HEK293 (cell line): ENCODE measurements around the gene SLC6A9.

Source experiments
- CTCF ChIA-PET: fragments of 350-600 bp; formaldehyde crosslinking; extraction: SDS; loops from one replicate; lab custom pipeline; 2021; ENCODE audit warnings: antibody characterized with exemption; lab: Yijun Ruan, JAX
- POLR2A ChIA-PET: fragments of 300-600 bp; formaldehyde crosslinking; extraction: SDS; loops from one replicate; lab custom pipeline; 2020; ENCODE audit warnings: antibody characterized with exemption, inconsistent platforms; lab: Yijun Ruan, JAX
- H3K27ac ChIP-seq: fragments of 200-500 bp; sonication (Bioruptor generic); 2 replicates; pipeline ENCODE4 v1.5.1; 2014; ENCODE audit warnings: low read depth, low read length, control low read depth, inconsistent platforms; ENCODE audit errors: extremely low read depth
- H3K36me3 ChIP-seq, 2 experiments: fragments of 200-500 bp in 1 of 2; sonication (Bioruptor generic) in 1 of 2; 1 replicate in 1 of 2; 2 replicates in 1 of 2; pipeline ENCODE4 v1.5.1; 2014 to 2017; ENCODE audit warnings: inconsistent platforms in 2 of 2, low read length in 2 of 2; ENCODE audit not compliant: control insufficient read depth in 2 of 2, insufficient read depth in 1 of 2
- H3K4me1 ChIP-seq: fragments of 200-500 bp; sonication (Bioruptor generic); 2 replicates; pipeline ENCODE4 v1.5.1; 2014; ENCODE audit warnings: mild to moderate bottlenecking, low read length, inconsistent platforms; ENCODE audit not compliant: control insufficient read depth, insufficient read depth
- H3K4me3 ChIP-seq: 2 replicates; pipeline ENCODE4 v1.5.1; 2011; ENCODE audit warnings: low read depth, mild to moderate bottlenecking, control low read depth, low read length, moderate library complexity
- H3K9me3 ChIP-seq: fragments of 200-500 bp; sonication (Bioruptor generic); 2 replicates; pipeline ENCODE4 v1.5.1; 2014; ENCODE audit warnings: low read depth, low read length, inconsistent platforms; ENCODE audit not compliant: control insufficient read depth, insufficient read depth
- KLF7 ChIP-seq: fragments of 450-650 bp; formaldehyde crosslinking; IDR thresholded peaks from 2 replicates; pipeline ENCODE4 v1.5.1; 2016; ENCODE audit warnings: missing biosample characterization, missing genetic modification characterization, borderline replicate concordance
- KLF9 ChIP-seq: fragments of 450-650 bp; formaldehyde crosslinking; IDR thresholded peaks from 2 replicates; pipeline ENCODE4 v1.5.1; 2016; ENCODE audit warnings: missing biosample characterization, missing genetic modification characterization, low read depth
- MEIS1 ChIP-seq: sonication (generic); formaldehyde crosslinking; IDR thresholded peaks from 2 replicates; pipeline ENCODE4 v1.8.1; 2022; ENCODE audit warnings: missing genetic modification reagents, mild to moderate bottlenecking, borderline replicate concordance
- RBAK ChIP-seq: fragments of 450-650 bp; formaldehyde crosslinking; IDR thresholded peaks from 2 replicates; pipeline ENCODE4 v1.5.1; 2016; ENCODE audit warnings: missing biosample characterization, missing genetic modification characterization
- SP3 ChIP-seq: fragments of 450-650 bp; formaldehyde crosslinking; IDR thresholded peaks from 2 replicates; pipeline ENCODE4 v1.5.1; 2016; ENCODE audit warnings: missing biosample characterization, missing genetic modification characterization
- YY1 ChIP-seq: fragments of 450-650 bp; formaldehyde crosslinking; IDR thresholded peaks from 2 replicates; pipeline ENCODE4 v1.5.1; 2018; ENCODE audit warnings: missing biosample characterization, missing genetic modification characterization
- ZBTB7A ChIP-seq: fragments of 450-650 bp; formaldehyde crosslinking; IDR thresholded peaks from 2 replicates; pipeline ENCODE4 v1.5.1; 2016; ENCODE audit warnings: low read depth, missing biosample characterization, missing genetic modification characterization
- ZNF157 ChIP-seq: fragments of 450-650 bp; formaldehyde crosslinking; IDR thresholded peaks from 2 replicates; pipeline ENCODE4 v1.5.1; 2016; ENCODE audit warnings: missing biosample characterization, missing genetic modification characterization
- ZNF169 ChIP-seq: fragments of 450-650 bp; formaldehyde crosslinking; IDR thresholded peaks from 2 replicates; pipeline ENCODE4 v1.5.1; 2016; ENCODE audit warnings: missing biosample characterization, missing genetic modification characterization
- ZNF175 ChIP-seq: fragments of 450-650 bp; formaldehyde crosslinking; IDR thresholded peaks from 2 replicates; pipeline ENCODE4 v1.5.1; 2016; ENCODE audit warnings: missing biosample characterization, missing genetic modification characterization
- ZNF19 ChIP-seq: fragments of 450-650 bp; formaldehyde crosslinking; IDR thresholded peaks from 2 replicates; pipeline ENCODE4; 2016; ENCODE audit warnings: missing biosample characterization, missing genetic modification characterization, low read depth
- ZNF239 ChIP-seq: fragments of 450-650 bp; formaldehyde crosslinking; IDR thresholded peaks from 2 replicates; pipeline ENCODE4 v1.5.1; 2016; ENCODE audit warnings: missing biosample characterization, missing genetic modification characterization
- ZNF292 ChIP-seq: fragments of 450-650 bp; formaldehyde crosslinking; IDR thresholded peaks from 2 replicates; pipeline ENCODE4 v1.5.1; 2016; ENCODE audit warnings: low read depth, missing biosample characterization, missing genetic modification characterization, borderline replicate concordance
- ZNF311 ChIP-seq: fragments of 450-650 bp; formaldehyde crosslinking; IDR thresholded peaks from 2 replicates; pipeline ENCODE4 v1.5.1; 2017; ENCODE audit warnings: missing biosample characterization, missing genetic modification characterization, borderline replicate concordance
- ZNF416 ChIP-seq: fragments of 450-650 bp; formaldehyde crosslinking; IDR thresholded peaks from 2 replicates; pipeline ENCODE4 v1.5.1; 2016; ENCODE audit warnings: missing biosample characterization, missing genetic modification characterization
- ZNF426 ChIP-seq: fragments of 450-650 bp; formaldehyde crosslinking; IDR thresholded peaks from 2 replicates; pipeline ENCODE4 v1.5.1; 2017; ENCODE audit warnings: missing biosample characterization, missing genetic modification characterization, mild to moderate bottlenecking, inconsistent platforms, moderate library complexity
- ZNF521 ChIP-seq: fragments of 450-650 bp; formaldehyde crosslinking; IDR thresholded peaks from 2 replicates; pipeline ENCODE4 v1.5.1; 2017; ENCODE audit warnings: missing biosample characterization, mild to moderate bottlenecking, missing genetic modification characterization
- ZNF561 ChIP-seq: fragments of 450-650 bp; IDR thresholded peaks from 2 replicates; pipeline ENCODE4 v1.5.1; 2018; ENCODE audit warnings: missing biosample characterization, missing genetic modification characterization, borderline replicate concordance
- ZNF571 ChIP-seq: fragments of 450-650 bp; formaldehyde crosslinking; IDR thresholded peaks from 2 replicates; pipeline ENCODE4 v1.5.0; 2017; ENCODE audit warnings: missing biosample characterization, missing genetic modification characterization
- ZNF624 ChIP-seq: fragments of 450-650 bp; formaldehyde crosslinking; IDR thresholded peaks from 2 replicates; pipeline ENCODE4 v1.5.1; 2017; ENCODE audit warnings: missing biosample characterization, missing genetic modification characterization
- ZSCAN30 ChIP-seq: fragments of 450-650 bp; IDR thresholded peaks from 2 replicates; pipeline ENCODE4 v1.5.1; 2018; ENCODE audit warnings: missing biosample characterization, mild to moderate bottlenecking, missing genetic modification characterization, moderate library complexity
- TF ChIP-seq, protein P1 (sequence below): fragments of 450-650 bp; formaldehyde crosslinking; IDR thresholded peaks from 2 replicates; pipeline ENCODE4 v1.5.1; 2016; ENCODE audit warnings: missing biosample characterization, missing genetic modification characterization
- TF ChIP-seq, protein P2 (sequence below): fragments of 450-650 bp; formaldehyde crosslinking; IDR thresholded peaks from 2 replicates; pipeline ENCODE4 v1.5.1; 2016; ENCODE audit warnings: missing biosample characterization, missing genetic modification characterization
- TF ChIP-seq, protein P3 (sequence below): fragments of 450-650 bp; formaldehyde crosslinking; IDR thresholded peaks from 2 replicates; pipeline ENCODE4 v1.5.1; 2016; ENCODE audit warnings: missing biosample characterization, missing genetic modification characterization
- TF ChIP-seq, protein P4 (sequence below): fragments of 450-650 bp; formaldehyde crosslinking; IDR thresholded peaks from 2 replicates; pipeline ENCODE4 v1.5.1; 2016; ENCODE audit warnings: missing biosample characterization, missing genetic modification characterization
- TF ChIP-seq, protein P5 (sequence below): fragments of 450-650 bp; formaldehyde crosslinking; IDR thresholded peaks from 2 replicates; pipeline ENCODE4 v1.5.1; 2016; ENCODE audit warnings: missing biosample characterization, missing genetic modification characterization

The SLC6A9 gene

DNA sequence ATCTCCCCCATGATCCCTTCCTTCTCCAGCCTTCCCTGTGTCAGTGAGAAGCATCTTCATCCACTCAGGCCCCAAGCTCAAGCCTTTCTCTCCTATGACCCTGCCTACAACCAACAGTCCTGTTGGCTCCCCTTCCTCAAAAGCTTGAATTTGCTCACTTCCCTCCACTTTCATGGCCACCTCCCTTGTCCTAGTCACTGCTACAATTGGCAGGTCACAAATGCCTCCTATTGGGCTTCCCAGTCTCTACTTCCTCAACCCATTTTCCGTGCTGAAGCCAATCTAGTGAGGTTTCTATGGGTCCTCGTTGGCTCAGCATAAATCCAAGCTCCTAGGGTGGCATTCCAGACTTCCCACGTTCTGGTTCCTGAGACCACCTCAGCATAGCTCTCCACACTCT lies 40.2 kb upstream of the SLC6A9 start:
- Histone ChIP-seq H3K4me1 (no peaks in the 10 kb centered on the region), H3K36me3 (no peaks in the 10 kb centered on the region), H3K9me3 (no peaks in the 10 kb centered on the region), H3K4me3 (no peak overlapping the region), H3K27ac (no peak overlapping the region)
- POLR2A ChIA-PET: no interaction called here
- TF ChIP-seq, protein P1, sequence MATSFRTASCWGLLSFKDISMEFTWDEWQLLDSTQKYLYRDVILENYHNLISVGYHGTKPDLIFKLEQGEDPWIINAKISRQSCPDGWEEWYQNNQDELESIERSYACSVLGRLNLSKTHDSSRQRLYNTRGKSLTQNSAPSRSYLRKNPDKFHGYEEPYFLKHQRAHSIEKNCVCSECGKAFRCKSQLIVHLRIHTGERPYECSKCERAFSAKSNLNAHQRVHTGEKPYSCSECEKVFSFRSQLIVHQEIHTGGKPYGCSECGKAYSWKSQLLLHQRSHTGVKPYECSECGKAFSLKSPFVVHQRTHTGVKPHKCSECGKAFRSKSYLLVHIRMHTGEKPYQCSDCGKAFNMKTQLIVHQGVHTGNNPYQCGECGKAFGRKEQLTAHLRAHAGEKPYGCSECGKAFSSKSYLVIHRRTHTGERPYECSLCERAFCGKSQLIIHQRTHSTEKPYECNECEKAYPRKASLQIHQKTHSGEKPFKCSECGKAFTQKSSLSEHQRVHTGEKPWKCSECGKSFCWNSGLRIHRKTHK (tag by site-specific recombination): no peak
- TF ChIP-seq ZNF416 (tag by site-specific recombination) (no peak), YY1 (no peak), SP3 (tag by site-specific recombination) (no peak), ZNF157 (tag by site-specific recombination) (no peak), ZNF521 (tag by site-specific recombination) (no peak), ZBTB7A (tag by site-specific recombination) (no peak), RBAK (tag by site-specific recombination) (no peak), ZNF561 (tag by site-specific recombination) (no peak), ZNF571 (no peak), ZNF239 (tag by site-specific recombination) (no peak)
- TF ChIP-seq, protein P2, sequence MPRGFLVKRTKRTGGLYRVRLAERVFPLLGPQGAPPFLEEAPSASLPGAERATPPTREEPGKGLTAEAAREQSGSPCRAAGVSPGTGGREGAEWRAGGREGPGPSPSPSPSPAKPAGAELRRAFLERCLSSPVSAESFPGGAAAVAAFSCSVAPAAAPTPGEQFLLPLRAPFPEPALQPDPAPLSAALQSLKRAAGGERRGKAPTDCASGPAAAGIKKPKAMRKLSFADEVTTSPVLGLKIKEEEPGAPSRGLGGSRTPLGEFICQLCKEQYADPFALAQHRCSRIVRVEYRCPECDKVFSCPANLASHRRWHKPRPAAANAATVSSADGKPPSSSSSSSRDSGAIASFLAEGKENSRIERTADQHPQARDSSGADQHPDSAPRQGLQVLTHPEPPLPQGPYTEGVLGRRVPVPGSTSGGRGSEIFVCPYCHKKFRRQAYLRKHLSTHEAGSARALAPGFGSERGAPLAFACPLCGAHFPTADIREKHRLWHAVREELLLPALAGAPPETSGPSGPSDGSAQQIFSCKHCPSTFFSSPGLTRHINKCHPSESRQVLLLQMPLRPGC (tag by site-specific recombination): no peak
- TF ChIP-seq, protein P3, sequence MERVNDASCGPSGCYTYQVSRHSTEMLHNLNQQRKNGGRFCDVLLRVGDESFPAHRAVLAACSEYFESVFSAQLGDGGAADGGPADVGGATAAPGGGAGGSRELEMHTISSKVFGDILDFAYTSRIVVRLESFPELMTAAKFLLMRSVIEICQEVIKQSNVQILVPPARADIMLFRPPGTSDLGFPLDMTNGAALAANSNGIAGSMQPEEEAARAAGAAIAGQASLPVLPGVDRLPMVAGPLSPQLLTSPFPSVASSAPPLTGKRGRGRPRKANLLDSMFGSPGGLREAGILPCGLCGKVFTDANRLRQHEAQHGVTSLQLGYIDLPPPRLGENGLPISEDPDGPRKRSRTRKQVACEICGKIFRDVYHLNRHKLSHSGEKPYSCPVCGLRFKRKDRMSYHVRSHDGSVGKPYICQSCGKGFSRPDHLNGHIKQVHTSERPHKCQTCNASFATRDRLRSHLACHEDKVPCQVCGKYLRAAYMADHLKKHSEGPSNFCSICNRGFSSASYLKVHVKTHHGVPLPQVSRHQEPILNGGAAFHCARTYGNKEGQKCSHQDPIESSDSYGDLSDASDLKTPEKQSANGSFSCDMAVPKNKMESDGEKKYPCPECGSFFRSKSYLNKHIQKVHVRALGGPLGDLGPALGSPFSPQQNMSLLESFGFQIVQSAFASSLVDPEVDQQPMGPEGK (tag by site-specific recombination): no peak
- CTCF ChIA-PET: interaction anchor here (1.2 kb wide), 1 partner anchor 23 kb away, joined by 10 read pairs; no protein-coding TSS in a partner anchor

DNA sequence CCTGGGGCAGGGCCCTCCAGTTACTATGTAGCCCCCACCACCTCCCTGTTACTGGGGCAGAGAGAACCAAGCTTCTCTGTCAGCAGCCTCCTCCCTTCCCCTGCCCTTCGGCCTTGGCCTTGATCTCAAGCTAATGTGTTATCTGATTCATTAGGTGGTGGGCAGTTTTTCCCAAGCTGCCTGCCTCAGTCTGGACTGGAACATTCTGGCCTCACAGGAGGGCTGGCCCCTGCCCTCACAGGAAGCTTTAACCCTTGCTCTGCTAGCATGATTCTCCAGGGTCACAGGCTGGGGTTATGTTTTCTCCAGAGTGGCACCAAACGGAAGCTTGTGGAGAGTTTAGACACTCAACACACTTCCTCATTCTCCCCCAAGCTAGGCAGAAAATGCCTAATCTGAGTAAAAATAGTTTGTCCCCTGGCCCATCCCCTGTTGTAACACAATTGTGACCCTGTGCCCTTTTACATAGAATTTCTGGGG lies 37.2 kb upstream of the SLC6A9 start:
- Histone ChIP-seq H3K4me3 (no peak overlapping the region), H3K27ac (no peak overlapping the region), H3K4me1 (no peaks in the 10 kb centered on the region), H3K36me3 (no peaks in the 10 kb centered on the region), H3K9me3 (no peaks in the 10 kb centered on the region)
- ChIA-PET POLR2A (no interaction called here), CTCF (interaction anchor here (0.6 to 0.9 kb wide), 3 partner anchors 39 to 526 kb away, joined by 4 read pairs; no protein-coding TSS in a partner anchor)
- TF ChIP-seq ZNF157 (tag by site-specific recombination): no peak
- TF ChIP-seq, protein P4, sequence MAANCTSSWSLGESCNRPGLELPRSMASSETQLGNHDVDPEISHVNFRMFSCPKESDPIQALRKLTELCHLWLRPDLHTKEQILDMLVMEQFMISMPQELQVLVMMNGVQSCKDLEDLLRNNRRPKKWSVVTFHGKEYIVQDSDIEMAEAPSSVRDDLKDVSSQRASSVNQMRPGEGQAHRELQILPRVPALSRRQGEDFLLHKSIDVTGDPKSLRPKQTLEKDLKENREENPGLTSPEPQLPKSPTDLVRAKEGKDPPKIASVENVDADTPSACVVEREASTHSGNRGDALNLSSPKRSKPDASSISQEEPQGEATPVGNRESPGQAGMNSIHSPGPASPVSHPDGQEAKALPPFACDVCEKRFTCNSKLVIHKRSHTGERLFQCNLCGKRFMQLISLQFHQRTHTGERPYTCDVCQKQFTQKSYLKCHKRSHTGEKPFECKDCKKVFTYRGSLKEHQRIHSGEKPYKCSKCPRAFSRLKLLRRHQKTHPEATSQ (tag by site-specific recombination): no peak
- TF ChIP-seq ZNF169 (tag by site-specific recombination): no peak
- no peak for TF ChIP-seq ZNF426 (tag by site-specific recombination)
- TF ChIP-seq ZNF19 (tag by site-specific recombination): no peak
- no peak for TF ChIP-seq ZSCAN30 (tag by site-specific recombination)
- no peak for TF ChIP-seq ZNF311 (tag by site-specific recombination)
- TF ChIP-seq MEIS1 (CRISPR knock-in tag): no peak
- no peak for TF ChIP-seq ZNF175 (tag by site-specific recombination)
- TF ChIP-seq, protein P5, sequence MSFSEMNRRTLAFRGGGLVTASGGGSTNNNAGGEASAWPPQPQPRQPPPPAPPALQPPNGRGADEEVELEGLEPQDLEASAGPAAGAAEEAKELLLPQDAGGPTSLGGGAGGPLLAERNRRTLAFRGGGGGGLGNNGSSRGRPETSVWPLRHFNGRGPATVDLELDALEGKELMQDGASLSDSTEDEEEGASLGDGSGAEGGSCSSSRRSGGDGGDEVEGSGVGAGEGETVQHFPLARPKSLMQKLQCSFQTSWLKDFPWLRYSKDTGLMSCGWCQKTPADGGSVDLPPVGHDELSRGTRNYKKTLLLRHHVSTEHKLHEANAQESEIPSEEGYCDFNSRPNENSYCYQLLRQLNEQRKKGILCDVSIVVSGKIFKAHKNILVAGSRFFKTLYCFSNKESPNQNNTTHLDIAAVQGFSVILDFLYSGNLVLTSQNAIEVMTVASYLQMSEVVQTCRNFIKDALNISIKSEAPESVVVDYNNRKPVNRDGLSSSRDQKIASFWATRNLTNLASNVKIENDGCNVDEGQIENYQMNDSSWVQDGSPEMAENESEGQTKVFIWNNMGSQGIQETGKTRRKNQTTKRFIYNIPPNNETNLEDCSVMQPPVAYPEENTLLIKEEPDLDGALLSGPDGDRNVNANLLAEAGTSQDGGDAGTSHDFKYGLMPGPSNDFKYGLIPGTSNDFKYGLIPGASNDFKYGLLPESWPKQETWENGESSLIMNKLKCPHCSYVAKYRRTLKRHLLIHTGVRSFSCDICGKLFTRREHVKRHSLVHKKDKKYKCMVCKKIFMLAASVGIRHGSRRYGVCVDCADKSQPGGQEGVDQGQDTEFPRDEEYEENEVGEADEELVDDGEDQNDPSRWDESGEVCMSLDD (tag by site-specific recombination): no peak
- TF ChIP-seq ZNF292: no peak
- TF ChIP-seq ZNF624 (tag by site-specific recombination): no peak
- no peak for TF ChIP-seq KLF7 (tag by site-specific recombination)
- no peak for TF ChIP-seq KLF9 (tag by site-specific recombination)
